GM19328 (cell line): ENCODE results near the gene VSTM2B.

Experiments
- ATAC-seq: cut with Tn5 transposase; IDR thresholded peaks from one replicate; pipeline ENCODE4 v1.9.1; 2021; ENCODE audit warnings: mild to moderate bottlenecking, moderate library complexity; ENCODE audit not compliant: unreplicated experiment

Gene VSTM2B

GRCh38 chr19:29529646-29530539 is 4.1 kb downstream of the VSTM2B start:
- ATAC-seq = no peak

- no peak for ATAC-seq
These were observed 5.0 kb downstream of the VSTM2B start for GRCh38 chr19:29530540-29531457.

GRCh38 chr19:29531458-29532025 is 5.7 kb downstream of the VSTM2B start:
- ATAC-seq = no peak

- ATAC-seq = no peak
These were observed 6.3 kb downstream of the VSTM2B start for GRCh38 chr19:29532097-29532496.

GRCh38 chr19:29532956-29533355 is 7.2 kb downstream of the VSTM2B start:
- no peak for ATAC-seq

GRCh38 chr19:29533578-29534544 is 8.1 kb downstream of the VSTM2B start:
- ATAC-seq = no peak

- ATAC-seq = no peak
These were observed 9.5 kb downstream of the VSTM2B start for GRCh38 chr19:29535214-29535831.

- ATAC-seq = no peak
These were observed 10.3 kb downstream of the VSTM2B start for GRCh38 chr19:29535984-29536508.

- no peak for ATAC-seq
These were observed 11.4 kb downstream of the VSTM2B start for GRCh38 chr19:29537181-29537580.

GRCh38 chr19:29537601-29538000 is 11.8 kb downstream of the VSTM2B start:
- no peak for ATAC-seq

GRCh38 chr19:29538146-29538545 is 12.4 kb downstream of the VSTM2B start:
- no peak for ATAC-seq

- no peak for ATAC-seq
These were observed 12.9 kb downstream of the VSTM2B start for GRCh38 chr19:29538651-29539050.

GRCh38 chr19:29539131-29539530 is 13.3 kb downstream of the VSTM2B start:
- ATAC-seq = no peak

GRCh38 chr19:29539670-29540069 is 13.9 kb downstream of the VSTM2B start:
- no peak for ATAC-seq

- no peak for ATAC-seq
These were observed 14.3 kb downstream of the VSTM2B start for GRCh38 chr19:29540114-29540513.

GRCh38 chr19:29541473-29542253 is 15.9 kb downstream of the VSTM2B start:
- ATAC-seq = no peak

GRCh38 chr19:29542327-29542726 is 16.5 kb downstream of the VSTM2B start:
- ATAC-seq = no peak

- no peak for ATAC-seq
These were observed 17.0 kb downstream of the VSTM2B start for GRCh38 chr19:29542776-29543175.

GRCh38 chr19:29543381-29543780 is 17.6 kb downstream of the VSTM2B start:
- ATAC-seq = no peak
